ENCODE results near the gene EFCAB6.

Gene EFCAB6

DNA sequence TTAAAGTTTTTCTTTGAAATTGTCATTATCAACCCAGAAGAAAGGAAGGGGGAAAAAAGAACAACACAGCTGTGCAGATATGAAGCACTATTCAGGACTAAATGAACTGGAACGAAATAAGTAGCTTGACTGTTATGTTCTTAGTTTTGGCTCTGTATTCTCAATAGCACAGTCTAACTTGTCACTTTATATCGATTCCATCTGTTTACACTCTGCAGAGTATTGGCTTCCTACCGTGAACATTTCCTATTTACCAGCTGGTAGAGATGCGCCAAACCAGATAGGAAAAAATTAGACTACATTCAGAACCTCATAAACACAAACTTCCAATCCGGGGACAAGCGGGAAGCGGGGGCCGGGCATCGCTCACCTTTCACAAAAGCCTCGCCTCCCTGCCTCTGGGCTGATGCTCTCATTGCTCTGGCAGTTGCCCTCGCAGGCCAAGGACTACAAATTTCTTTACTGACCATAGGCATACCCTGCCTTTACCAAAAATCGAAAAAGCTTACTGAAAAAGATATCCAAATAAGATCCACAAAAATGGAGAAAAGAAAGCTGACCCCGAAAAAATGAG, 66.2 kb downstream of the EFCAB6 start:
- no peaks in the 10 kb centered on the region for H3K9me2 ChIP-seq (ENCODE audit: low read depth, low read length)
- TF ChIP-seq EZH2 (IDR thresholded peaks at IDR 0.05; ENCODE audit: borderline replicate concordance, low read length) = no peak
- TF ChIP-seq, protein P1, sequence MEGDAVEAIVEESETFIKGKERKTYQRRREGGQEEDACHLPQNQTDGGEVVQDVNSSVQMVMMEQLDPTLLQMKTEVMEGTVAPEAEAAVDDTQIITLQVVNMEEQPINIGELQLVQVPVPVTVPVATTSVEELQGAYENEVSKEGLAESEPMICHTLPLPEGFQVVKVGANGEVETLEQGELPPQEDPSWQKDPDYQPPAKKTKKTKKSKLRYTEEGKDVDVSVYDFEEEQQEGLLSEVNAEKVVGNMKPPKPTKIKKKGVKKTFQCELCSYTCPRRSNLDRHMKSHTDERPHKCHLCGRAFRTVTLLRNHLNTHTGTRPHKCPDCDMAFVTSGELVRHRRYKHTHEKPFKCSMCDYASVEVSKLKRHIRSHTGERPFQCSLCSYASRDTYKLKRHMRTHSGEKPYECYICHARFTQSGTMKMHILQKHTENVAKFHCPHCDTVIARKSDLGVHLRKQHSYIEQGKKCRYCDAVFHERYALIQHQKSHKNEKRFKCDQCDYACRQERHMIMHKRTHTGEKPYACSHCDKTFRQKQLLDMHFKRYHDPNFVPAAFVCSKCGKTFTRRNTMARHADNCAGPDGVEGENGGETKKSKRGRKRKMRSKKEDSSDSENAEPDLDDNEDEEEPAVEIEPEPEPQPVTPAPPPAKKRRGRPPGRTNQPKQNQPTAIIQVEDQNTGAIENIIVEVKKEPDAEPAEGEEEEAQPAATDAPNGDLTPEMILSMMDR (IDR thresholded peaks at IDR 0.05; ENCODE audit: low read length) = no peak
- no peak overlapping the region for H2AFZ ChIP-seq (ENCODE audit: low read length)
- H3K27me3 ChIP-seq (ENCODE audit: insufficient read depth, low read length) = peaks cover 11% of the 10 kb centered on the region; the same call in 1 of the 2 replicates
- H3K4me2 ChIP-seq (ENCODE audit: low read length) = no peak overlapping the region
- H3K9ac ChIP-seq (ENCODE audit: low read length) = no peak overlapping the region
- H3F3A ChIP-seq (ENCODE audit: insufficient read depth, low read length) = no peaks in the 10 kb centered on the region
- no peaks in the 10 kb centered on the region for H3K79me2 ChIP-seq (ENCODE audit: insufficient read depth, low read length)
- H3K27ac ChIP-seq (ENCODE audit: low read depth, low read length, poor library complexity, severe bottlenecking) = no peak overlapping the region
- H4K20me1 ChIP-seq (ENCODE audit: insufficient read depth, low read length) = no peaks in the 10 kb centered on the region
- H3K4me3 ChIP-seq (ENCODE audit: low read depth, low read length, poor library complexity, severe bottlenecking) = no peak overlapping the region
- no peaks in the 10 kb centered on the region for H3K9me3 ChIP-seq (ENCODE audit: low read length)
- H3K36me3 ChIP-seq (ENCODE audit: insufficient read depth, low read length) = no peaks in the 10 kb centered on the region
- no peaks in the 10 kb centered on the region for H3K4me1 ChIP-seq (ENCODE audit: insufficient read depth, low read length, severe bottlenecking)

GRCh38 chr22:43745411-43745770, 66.7 kb downstream of the EFCAB6 start:
- Histone ChIP-seq H3K9me2 (ENCODE audit: low read depth, low read length) (no peaks in the 10 kb centered on the region), H3K9ac (ENCODE audit: low read length) (no peak overlapping the region), H3K79me2 (ENCODE audit: insufficient read depth, low read length) (no peaks in the 10 kb centered on the region), H2AFZ (ENCODE audit: low read length) (no peak overlapping the region), H3K27ac (ENCODE audit: low read depth, low read length, poor library complexity, severe bottlenecking) (no peak overlapping the region), H3K4me1 (ENCODE audit: insufficient read depth, low read length, severe bottlenecking) (no peaks in the 10 kb centered on the region), H3K4me2 (ENCODE audit: low read length) (no peak overlapping the region), H3F3A (ENCODE audit: insufficient read depth, low read length) (no peaks in the 10 kb centered on the region), H4K20me1 (ENCODE audit: insufficient read depth, low read length) (no peaks in the 10 kb centered on the region), H3K27me3 (ENCODE audit: insufficient read depth, low read length) (peaks cover 11% of the 10 kb centered on the region; the same call in 1 of the 2 replicates), H3K4me3 (ENCODE audit: low read depth, low read length, poor library complexity, severe bottlenecking) (no peak overlapping the region), H3K9me3 (ENCODE audit: low read length) (no peaks in the 10 kb centered on the region), H3K36me3 (ENCODE audit: insufficient read depth, low read length) (no peaks in the 10 kb centered on the region)
- TF ChIP-seq, protein P1 (IDR thresholded peaks at IDR 0.05; ENCODE audit: low read length) = no peak
- TF ChIP-seq EZH2 (IDR thresholded peaks at IDR 0.05; ENCODE audit: borderline replicate concordance, low read length) = no peak

GRCh38 chr22:43744700-43745410, 67.2 kb downstream of the EFCAB6 start:
- no peak overlapping the region for H3K27ac ChIP-seq (ENCODE audit: low read depth, low read length, poor library complexity, severe bottlenecking)
- H3K27me3 ChIP-seq (ENCODE audit: insufficient read depth, low read length) = peaks cover 11% of the 10 kb centered on the region; the same call in 1 of the 2 replicates

More at GRCh38 chr22:43744700-43745410, 67.2 kb downstream of the EFCAB6 start:
- Histone ChIP-seq H4K20me1 (ENCODE audit: insufficient read depth, low read length) (no peaks in the 10 kb centered on the region), H3K36me3 (ENCODE audit: insufficient read depth, low read length) (no peaks in the 10 kb centered on the region), H3K79me2 (ENCODE audit: insufficient read depth, low read length) (no peaks in the 10 kb centered on the region), H3K9me2 (ENCODE audit: low read depth, low read length) (no peaks in the 10 kb centered on the region), H3K9ac (ENCODE audit: low read length) (no peak overlapping the region), H3K4me1 (ENCODE audit: insufficient read depth, low read length, severe bottlenecking) (no peaks in the 10 kb centered on the region), H3K9me3 (ENCODE audit: low read length) (no peaks in the 10 kb centered on the region), H3K4me3 (ENCODE audit: low read depth, low read length, poor library complexity, severe bottlenecking) (no peak overlapping the region), H3K4me2 (ENCODE audit: low read length) (no peak overlapping the region), H2AFZ (ENCODE audit: low read length) (no peak overlapping the region), H3F3A (ENCODE audit: insufficient read depth, low read length) (no peaks in the 10 kb centered on the region)
- TF ChIP-seq EZH2 (IDR thresholded peaks at IDR 0.05; ENCODE audit: borderline replicate concordance, low read length) = no peak
- TF ChIP-seq, protein P1 (IDR thresholded peaks at IDR 0.05; ENCODE audit: low read length) = no peak
